Medulla oblongata (tissue), 1 donor: Measurements from ENCODE around the gene MRPL55.

Experiments used
- DNase-seq: peaks from one replicate; pipeline ENCODE4 v3.0.0-alpha.2; 2015; ENCODE audit errors: extremely low spot score

Gene MRPL55

DNA sequence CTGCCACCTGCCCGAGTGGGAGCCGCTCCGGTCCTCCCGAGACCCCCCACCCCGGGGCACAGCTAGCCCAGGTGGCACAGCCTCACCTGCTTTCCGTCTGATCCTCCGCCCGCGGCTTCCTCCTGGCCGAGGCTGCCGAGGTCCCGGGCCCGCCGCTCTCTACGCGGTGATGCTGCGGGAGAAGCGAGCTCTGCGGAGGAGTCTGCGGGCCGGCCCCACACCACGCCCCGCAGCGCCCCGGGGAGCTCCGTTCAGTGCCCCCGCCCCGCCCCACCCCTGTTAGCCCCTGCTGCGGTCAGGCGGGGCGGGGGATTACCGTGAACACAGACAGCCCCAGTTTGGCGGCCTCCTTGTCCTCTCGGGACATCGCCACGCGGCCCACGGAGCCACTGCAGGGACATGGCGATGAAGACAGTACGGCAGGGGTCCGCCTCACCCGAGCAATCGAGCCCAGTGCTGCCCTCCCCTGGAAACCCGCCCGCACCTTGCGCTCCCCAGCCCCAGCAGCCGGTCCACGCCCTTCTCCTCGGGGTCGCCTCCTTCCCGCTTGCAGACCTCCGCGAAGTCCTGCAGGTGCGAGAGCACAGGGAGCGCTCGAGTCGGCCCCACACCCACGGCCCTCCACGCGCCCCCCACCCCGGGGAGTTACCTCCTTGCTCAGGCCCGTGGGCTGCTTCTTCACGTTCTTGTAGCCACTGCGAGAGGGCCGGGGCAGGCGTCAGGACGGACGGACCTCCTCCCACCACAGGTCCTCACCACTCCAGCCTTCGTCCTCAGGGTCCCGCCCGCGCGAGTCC lies 6.9 kb downstream of the MRPL55 start:
- no peak for DNase-seq

DNA sequence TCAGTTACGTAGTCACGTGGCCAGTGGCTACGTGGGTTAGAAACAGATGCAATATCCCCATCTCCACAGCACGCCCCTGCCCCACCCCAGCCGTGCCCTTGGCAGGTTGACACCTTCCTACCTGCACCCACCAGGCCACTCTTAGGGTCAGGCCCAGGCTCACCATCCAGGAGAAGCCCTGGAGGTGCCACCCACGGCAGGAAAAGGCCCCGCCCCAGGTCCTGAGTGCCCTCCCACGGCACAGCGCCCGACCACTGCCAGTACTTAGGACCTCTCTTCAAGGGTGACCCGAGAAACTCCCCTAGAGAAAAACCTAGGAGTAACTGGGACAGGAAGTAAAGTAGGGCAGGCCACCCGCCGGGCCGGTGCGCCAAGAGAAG lies 7.5 kb downstream of the MRPL55 start:
- no peak for DNase-seq

GRCh38 chr1:228100822-228101613 lies 8.1 kb downstream of the MRPL55 start:
- no peak for DNase-seq

DNA sequence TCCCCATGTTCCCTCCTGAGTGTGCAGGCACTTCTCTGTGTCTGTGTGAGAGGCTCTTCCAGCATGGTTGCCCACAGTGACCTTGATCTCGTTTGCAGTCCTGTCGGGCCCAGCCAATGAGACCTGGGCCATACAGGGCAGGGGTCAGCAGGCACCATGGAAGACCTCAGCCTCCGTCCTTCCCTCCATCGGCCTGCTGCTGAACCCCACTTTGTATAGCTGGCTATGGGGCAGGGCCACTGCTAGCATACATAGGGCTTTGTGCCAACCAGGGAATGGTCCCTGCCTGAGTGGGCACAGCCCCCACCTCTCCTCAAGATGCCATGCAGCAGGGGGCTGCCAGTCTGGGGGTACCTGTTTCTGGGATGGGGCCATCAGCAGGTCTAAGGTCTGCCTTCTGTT lies 9.8 kb downstream of the MRPL55 start:
- no peak for DNase-seq

DNA sequence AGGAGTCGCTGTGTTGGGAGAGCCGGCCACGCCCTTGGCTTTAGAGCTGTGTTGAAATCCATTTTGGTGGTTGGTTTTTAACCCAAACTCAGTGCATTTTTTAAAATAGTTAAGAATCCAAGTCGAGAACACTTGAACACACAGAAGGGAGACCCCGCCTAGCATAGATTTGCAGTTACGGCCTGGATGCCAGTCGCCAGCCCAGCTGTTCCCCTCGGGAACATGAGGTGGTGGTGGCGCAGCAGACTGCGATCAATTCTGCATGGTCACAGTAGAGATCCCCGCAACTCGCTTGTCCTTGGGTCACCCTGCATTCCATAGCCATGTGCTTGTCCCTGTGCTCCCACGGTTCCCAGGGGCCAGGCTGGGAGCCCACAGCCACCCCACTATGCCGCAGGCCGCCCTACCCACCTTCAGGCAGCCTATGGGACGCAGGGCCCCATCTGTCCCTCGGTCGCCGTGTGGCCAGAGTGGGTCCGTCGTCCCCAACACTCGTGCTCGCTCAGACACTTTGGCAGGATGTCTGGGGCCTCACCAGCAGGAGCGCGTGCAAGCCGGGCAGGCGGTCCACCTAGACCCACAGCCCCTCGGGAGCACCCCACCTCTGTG lies 10.7 kb downstream of the MRPL55 start:
- no peak for DNase-seq

GRCh38 chr1:228097333-228098081 lies 11.6 kb downstream of the MRPL55 start:
- DNase-seq, result no peak

DNA sequence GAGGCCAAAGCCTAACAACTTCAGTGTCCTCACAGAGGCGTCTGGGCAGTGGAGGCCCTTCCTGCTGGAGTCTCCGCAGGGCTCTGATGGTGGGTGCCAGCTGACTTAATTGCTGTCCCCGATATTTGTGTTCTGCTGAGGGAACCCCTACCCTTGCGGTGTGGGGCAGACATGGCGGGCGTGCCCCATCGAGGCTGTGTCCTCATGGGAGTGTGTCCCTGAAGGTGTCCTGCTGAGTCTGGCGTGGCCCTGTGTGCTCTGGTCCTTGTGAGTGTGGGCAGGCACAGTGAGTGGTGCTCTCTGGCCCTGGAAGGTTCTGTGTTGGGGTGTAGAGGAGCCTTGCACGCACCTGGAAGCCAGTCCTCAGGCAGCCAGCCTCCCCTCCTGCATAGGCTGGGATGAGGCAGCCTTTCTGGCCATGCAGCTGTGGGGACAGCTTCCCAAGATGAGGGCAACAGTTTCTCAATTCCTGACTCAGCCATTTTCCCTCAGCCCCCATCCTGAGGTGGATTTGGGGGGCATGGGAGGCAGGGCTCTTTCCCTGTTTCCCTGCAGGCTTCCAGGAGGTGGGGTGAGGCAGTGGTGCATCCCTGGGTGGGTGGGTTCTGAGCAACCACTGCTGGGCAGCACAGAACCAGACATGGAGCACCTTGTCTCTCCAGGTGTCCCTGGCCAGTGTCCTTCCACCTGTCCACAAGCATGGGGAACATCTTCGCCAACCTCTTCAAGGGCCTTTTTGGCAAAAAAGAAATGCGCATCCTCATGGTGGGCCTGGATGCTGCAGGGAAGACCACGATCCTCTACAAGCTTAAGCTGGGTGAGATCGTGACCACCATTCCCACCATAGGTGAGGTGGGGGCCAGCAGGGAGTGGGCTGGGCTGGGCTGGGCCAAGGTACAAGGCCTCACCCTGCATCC lies 12.4 kb downstream of the MRPL55 start:
- no peak for DNase-seq

GRCh38 chr1:228095938-228096337 lies 13.2 kb downstream of the MRPL55 start:
- DNase-seq, result no peak

DNA sequence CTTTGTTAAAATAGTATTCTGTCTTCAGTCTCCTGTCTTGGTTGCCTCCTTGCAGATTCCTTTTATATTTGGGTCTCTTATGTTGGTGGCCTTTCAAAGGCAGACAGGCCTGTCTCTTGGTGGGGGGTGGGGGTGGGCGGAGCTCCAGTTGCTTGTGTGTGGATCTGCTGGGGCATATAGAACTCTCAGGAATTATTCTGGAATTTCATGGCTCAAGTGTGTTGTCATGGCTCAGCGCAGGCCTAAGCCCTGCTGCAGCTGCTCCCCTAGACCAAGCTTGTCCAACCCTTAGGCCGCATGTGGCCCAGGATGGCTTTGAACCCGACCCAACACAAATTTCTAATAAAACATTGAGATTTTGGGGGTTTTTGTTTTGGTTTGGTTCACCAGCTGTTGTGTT lies 13.9 kb downstream of the MRPL55 start:
- DNase-seq, result no peak

- DNase-seq, result no peak
These were observed 14.6 kb downstream of the MRPL55 start for GRCh38 chr1:228094432-228095016.

- no peak for DNase-seq
These were observed 15.8 kb downstream of the MRPL55 start for GRCh38 chr1:228093050-228093906.

DNA sequence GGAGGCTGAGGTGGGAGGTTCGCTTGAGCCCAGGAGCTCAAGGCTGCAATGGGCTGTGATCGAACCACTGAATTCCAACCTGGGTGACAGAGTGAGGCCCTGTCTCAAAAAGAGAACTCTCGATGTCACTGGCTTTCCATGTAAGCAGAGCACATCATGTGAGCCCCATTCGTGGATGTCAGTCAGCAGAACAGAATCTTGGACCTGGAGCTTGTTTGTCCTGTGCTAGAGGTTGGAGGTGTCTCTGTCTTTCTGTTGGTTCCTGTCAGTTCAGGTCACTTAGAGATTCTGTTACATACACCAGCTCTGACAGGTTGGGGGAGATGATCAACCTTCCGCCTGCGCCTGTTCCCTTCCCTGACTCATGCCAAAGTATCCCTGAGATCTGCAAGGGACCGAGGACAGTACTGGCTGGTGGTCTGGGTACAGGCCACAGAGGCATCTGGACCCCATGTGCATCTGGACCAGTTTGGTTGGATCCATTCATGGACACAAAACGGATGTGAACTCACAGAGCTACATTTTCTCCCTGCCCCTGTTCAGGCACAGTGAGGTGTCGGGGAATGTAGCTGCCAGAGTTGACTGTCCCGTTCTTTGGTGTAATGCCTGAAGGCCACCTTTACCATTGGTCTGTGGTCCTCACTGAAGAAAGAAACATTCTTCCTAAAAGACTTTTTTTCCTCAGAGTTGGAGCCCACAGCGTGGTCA lies 16.6 kb downstream of the MRPL55 start:
- no peak for DNase-seq

DNA sequence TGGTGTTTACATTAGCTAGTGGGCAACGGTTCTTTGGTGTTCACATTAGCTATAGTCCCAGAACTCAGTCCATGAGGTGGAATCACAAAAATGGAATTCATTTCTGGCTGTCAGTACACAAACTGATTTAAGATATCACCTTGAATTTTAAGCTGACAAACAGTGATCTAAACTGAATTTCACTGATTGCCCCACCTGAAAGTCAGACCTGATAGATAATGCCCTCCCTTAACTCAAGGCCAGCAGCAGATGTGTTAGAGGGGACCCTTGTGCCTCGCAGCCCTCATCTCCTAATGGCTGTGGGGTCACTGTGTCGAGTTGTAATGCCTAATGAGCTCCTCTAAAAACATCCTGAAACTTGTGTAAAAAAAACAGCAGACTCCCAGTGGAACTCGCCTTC lies 18.0 kb downstream of the MRPL55 start:
- no peak for DNase-seq

- DNase-seq, result peak; percentile 40
These were observed 18.5 kb downstream of the MRPL55 start for GRCh38 chr1:228090613-228091081.

GRCh38 chr1:228089519-228090380 lies 19.3 kb downstream of the MRPL55 start:
- no peak for DNase-seq

GRCh38 chr1:228088586-228089498 lies 20.3 kb downstream of the MRPL55 start:
- no peak for DNase-seq

DNA sequence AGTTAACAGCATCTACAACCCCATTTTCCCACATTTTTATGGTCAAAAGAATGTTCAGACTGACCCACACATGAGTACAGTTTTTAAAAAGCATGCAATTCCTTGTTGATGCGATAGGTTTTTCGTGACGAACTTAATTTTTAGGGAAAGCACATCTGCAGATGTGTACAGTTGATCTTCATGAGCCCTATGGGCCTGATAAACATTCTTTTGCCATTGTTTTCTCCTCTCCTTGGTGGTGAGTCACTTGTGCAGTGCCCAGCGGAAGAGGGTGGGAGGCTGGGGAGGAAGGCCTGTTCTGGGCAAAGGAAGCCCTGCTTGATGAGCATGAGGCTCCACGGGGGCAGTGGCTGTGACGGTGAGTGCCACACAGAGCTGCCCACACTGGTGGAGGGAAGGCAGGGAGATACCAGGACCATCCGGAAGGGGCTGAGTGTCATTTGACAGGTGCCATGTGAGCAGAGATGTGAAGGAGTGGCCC lies 21.3 kb downstream of the MRPL55 start:
- no peak for DNase-seq
